Brain microvascular endothelial cell (primary cell): Measurements from ENCODE around the gene UNC5CL.
"Not testable (repeated sequence)": the region's sequence is repeated elsewhere in the genome, so short reads cannot be mapped to it uniquely, and the experiment has no call there.

Experiments
- DNase-seq: peaks from one replicate; pipeline ENCODE4 v3.0.0-alpha.2; 2020
- H3K27ac ChIP-seq: fragments of 250-450 bp; sonication (Bioruptor Pico); 2 replicates; pipeline ENCODE4 v1.5.1; 2020; ENCODE audit warnings: mild to moderate bottlenecking, moderate library complexity
- H3K27me3 ChIP-seq: fragments of 250-450 bp; sonication (Bioruptor Pico); replicated peaks from 2 replicates; pipeline ENCODE4 v1.5.1; 2020; ENCODE audit warnings: mild to moderate bottlenecking
- H3K36me3 ChIP-seq: fragments of 250-450 bp; sonication (Bioruptor Pico); replicated peaks from 2 replicates; pipeline ENCODE4 v1.5.1; 2020; ENCODE audit warnings: mild to moderate bottlenecking
- H3K4me3 ChIP-seq: 2 replicates; pipeline ENCODE4 v1.5.1; 2011; ENCODE audit warnings: low read depth, mild to moderate bottlenecking, control low read depth, low read length, moderate library complexity
- CTCF ChIP-seq: IDR thresholded peaks from 2 replicates; pipeline ENCODE4 v1.5.1; 2011; ENCODE audit warnings: low read depth, mild to moderate bottlenecking, moderate library complexity, low read length, control low read depth, inconsistent platforms; ENCODE audit errors: missing control alignments
- in situ Hi-C: cut with HindIII; loops from 2 replicates; pipeline ENCODE4 v1.10.0; 2017; ENCODE audit warnings: low sequenced_read_pairs, low pct_ligation_motif_present

Gene UNC5CL

GRCh38 chr6:41006217-41006616, 32.8 kb downstream of the UNC5CL start:
- DNase-seq: peak; percentile 65
- H3K36me3 ChIP-seq, H3K4me3 ChIP-seq, H3K27ac ChIP-seq, H3K27me3 ChIP-seq, in situ Hi-C loops: not testable (repeated sequence)
- peak; percentile 72 for TF ChIP-seq CTCF

GRCh38 chr6:41002168-41002567, 36.9 kb downstream of the UNC5CL start:
- TF ChIP-seq CTCF: no peak
- H3K4me3 ChIP-seq: no peak overlapping the region
- in situ Hi-C loops: no loop called here
- H3K27ac ChIP-seq: no peak overlapping the region
- H3K36me3 ChIP-seq: no peaks in the 10 kb centered on the region
- DNase-seq: no peak
- peaks cover 4% of the 10 kb centered on the region for H3K27me3 ChIP-seq

GRCh38 chr6:41000248-41000647, 38.8 kb downstream of the UNC5CL start:
- Histone ChIP-seq H3K27me3 (peaks cover 4% of the 10 kb centered on the region), H3K27ac (no peak overlapping the region), H3K36me3 (no peaks in the 10 kb centered on the region), H3K4me3 (no peak overlapping the region)
- TF ChIP-seq CTCF: no peak
- no peak for DNase-seq
- in situ Hi-C loops: no loop called here

- H3K27me3 ChIP-seq: peaks cover 4% of the 10 kb centered on the region
- peak; percentile 55 for TF ChIP-seq CTCF
- H3K27ac ChIP-seq: no peak overlapping the region
- H3K4me3 ChIP-seq: no peak overlapping the region
- in situ Hi-C loops: no loop called here
- DNase-seq: no peak
- H3K36me3 ChIP-seq: no peaks in the 10 kb centered on the region
Observed at GRCh38 chr6:40999569-40999968, 39.5 kb downstream of the UNC5CL start.

GRCh38 chr6:40998661-40999060, 40.4 kb downstream of the UNC5CL start:
- no peak overlapping the region for H3K4me3 ChIP-seq
- no peak for TF ChIP-seq CTCF
- no peak overlapping the region for H3K27ac ChIP-seq
- peaks cover 4% of the 10 kb centered on the region for H3K27me3 ChIP-seq
- in situ Hi-C loops: no loop called here
- no peak for DNase-seq
- H3K36me3 ChIP-seq: no peaks in the 10 kb centered on the region

GRCh38 chr6:40997234-40997957, 41.6 kb downstream of the UNC5CL start:
- TF ChIP-seq CTCF: no peak
- no peaks in the 10 kb centered on the region for H3K36me3 ChIP-seq
- H3K4me3 ChIP-seq: no peak overlapping the region
- peak overlapping the region; percentile 2 for H3K27ac ChIP-seq
- no peaks in the 10 kb centered on the region for H3K27me3 ChIP-seq
- in situ Hi-C loops: no loop called here
- peak; percentile 73 for DNase-seq
